Stimulated activated CD4-positive, alpha-beta T cell treated with anti-CD3 and anti-CD28 coated beads, Interleukin-15, amount 100 ng/mL, for 48 hours (primary cell): ENCODE data around the gene APLP2.
"Not testable (repeated sequence)": the region's sequence is repeated elsewhere in the genome, so short reads cannot be mapped to it uniquely, and the experiment has no call there.

Experiments
- DNase-seq, 2 donors: peaks; one replicate each; pipeline ENCODE4 v3.0.0-alpha.2; 2020; ENCODE audit warnings: low read depth in 2 of 2

Gene APLP2

GRCh38 chr11:130091169-130091568, 21.5 kb downstream of the APLP2 start:
- not testable (repeated sequence) for DNase-seq

DNA sequence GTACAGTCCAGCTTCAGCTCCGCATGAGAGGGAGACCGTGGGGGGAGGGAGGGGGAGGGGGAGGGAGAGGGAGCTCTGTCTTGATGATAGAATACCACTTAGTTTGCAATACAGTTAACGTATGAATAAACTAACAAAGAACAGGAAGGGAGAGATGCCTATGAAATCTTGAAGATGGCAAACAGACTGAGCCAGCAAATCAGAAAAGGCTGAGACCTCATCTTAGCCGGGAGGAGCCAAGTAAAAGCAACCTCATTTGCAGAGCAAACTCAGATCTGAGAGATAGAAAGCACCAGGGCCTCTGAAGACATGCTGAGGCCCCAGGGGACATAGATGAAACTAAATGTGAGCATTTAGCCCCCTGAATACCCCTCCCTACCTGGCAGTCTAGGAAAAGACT, 23.0 kb downstream of the APLP2 start:
- DNase-seq, result no peak

DNA sequence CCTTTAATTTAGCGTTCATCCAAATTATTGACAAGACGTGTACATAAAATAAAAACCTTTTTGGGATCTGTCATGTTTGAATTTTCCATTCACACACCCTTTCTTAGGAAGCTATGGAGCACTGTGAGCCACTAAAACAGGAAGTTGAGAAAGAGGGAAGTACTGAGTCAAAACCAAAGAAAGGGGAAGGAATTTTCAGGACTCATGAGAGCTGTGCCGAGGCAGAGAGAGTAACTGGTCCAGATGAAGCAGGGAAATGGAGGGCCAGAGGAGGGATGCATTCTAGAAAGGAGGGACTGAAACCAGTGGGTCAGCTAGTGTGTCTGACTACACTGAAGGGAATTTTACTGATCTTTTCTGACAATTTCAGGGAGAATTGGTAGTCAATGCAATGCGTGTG, 24.9 kb downstream of the APLP2 start:
- DNase-seq, result no peak

- no peak for DNase-seq
These were observed 25.6 kb downstream of the APLP2 start for GRCh38 chr11:130095326-130095725.

GRCh38 chr11:130096042-130096441, 26.3 kb downstream of the APLP2 start:
- DNase-seq, result no peak

GRCh38 chr11:130096823-130097222, 27.1 kb downstream of the APLP2 start:
- no peak for DNase-seq

GRCh38 chr11:130097285-130097684, 27.6 kb downstream of the APLP2 start:
- no peak for DNase-seq

GRCh38 chr11:130099356-130099755, 29.7 kb downstream of the APLP2 start:
- DNase-seq, result no peak

DNA sequence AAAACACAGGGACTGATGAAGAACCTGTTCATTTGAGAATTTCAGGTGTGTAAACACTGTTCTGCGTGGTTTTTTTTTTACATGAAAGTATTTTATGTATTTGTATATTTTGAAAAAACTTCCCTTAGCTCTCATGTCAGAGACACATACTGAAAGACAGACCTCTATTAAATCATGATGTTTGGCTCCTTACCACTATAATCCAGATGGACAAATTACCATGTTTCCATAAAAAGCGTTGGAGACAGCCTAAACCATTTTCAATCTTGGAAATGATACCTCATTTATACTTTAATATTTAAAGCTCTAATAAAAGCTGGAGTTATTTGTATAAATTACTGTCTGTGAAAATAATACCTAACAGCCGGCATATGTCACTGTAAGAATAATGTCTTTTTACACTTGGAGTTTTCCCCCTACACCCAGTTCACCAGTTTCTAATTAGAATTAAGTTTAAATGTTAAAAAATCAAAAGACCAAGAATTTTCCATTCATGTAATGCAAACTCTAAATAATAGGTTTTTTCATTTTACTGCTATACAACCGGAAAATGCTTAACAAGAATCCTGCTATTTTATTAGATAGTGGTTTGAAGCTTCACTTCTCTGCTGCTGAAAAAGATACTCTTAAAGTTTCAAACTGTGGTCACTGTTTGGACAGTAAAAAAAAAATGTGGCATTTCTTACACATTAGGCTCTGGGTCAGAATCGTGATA, 30.8 kb downstream of the APLP2 start:
- DNase-seq, result no peak

- DNase-seq, result no peak
These were observed 32.0 kb downstream of the APLP2 start for GRCh38 chr11:130101661-130102060.

- no peak for DNase-seq
These were observed 32.9 kb downstream of the APLP2 start for GRCh38 chr11:130102301-130103249.

- no peak for DNase-seq
These were observed 33.7 kb downstream of the APLP2 start for GRCh38 chr11:130103296-130103814.

DNA sequence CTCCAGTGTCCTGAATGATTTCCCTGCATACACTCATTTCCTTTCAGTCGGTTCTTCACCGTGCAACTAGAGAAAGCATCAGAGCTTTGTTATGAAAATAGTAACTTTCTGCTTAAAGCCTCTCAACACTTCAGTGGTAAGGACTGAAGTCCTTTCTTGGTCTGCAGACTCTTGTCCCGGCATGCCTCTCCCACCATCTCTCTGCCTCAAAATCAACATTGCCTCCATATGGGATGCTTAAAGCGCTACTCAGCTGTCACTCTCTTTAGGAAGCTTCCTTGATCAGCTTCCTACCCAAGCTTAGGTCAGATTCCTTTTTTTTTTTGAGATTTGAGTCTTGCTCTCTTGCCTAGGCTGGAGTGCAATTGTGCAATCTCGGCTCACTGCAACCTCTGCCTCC, 36.7 kb downstream of the APLP2 start:
- no peak for DNase-seq

DNA sequence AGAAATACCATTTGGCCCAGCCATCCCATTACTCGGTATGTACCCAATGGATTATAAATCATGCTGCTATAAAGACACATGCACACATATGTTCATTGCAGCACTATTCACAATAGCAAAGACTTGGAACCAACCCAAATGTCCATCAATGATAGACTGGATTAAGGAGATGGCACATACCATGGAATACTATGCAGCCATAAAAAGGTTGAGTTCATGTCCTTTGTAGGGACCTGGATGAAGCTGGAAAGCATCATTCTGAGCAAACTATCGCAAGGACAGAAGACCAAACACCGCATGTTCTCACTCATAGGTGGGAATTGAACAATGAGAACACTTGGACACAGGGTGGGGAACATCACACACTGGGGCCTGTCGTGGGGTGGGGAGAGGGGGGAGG, 39.0 kb downstream of the APLP2 start:
- not testable (repeated sequence) for DNase-seq

DNA sequence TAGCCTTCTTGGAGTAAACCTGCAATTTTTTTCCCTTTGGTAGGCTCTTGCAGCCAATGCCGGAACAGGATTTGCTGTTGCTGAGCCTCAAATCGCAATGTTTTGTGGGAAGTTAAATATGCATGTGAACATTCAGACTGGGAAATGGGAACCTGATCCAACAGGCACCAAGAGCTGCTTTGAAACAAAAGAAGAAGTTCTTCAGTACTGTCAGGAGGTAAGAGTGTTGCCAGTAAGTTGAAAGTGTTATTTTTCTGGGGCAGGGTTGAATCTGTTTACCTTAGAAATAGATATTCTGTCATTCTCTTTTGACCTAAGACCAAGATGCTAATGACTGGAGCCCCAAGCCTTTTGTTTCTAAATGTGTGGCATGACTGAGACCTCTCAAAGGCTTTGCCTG, 39.7 kb downstream of the APLP2 start:
- DNase-seq, result no peak

DNA sequence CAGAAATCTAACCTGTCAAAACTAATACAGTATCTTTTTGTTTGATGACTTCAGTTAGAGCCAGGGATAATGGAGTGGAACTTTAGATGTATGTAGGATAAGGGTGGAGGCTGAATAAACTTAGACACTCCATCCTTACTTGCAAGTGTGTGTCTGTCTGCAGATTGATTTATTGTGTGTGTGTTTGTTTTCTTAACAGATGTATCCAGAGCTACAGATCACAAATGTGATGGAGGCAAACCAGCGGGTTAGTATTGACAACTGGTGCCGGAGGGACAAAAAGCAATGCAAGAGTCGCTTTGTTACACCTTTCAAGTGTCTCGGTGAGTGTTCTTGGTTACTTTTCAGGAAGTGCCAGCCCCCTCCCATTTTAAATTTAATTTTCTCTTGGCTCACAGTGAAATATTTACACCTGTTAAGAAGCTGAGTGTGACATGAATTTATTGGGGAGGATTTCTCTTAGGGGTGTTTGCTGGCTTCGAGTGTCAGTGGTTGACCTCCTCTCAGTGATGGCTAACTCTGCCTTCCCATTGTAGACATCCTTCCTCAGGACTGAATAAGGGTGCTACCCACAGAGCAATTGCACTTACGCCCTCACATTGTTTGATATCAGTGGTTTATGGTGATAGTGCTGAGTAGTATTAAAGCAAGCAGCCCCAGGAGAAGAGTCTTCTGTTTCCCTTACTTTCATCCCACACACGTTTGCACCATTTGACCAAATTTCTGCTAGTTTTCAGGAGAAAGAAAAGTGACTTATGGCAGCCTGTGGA, 40.8 kb downstream of the APLP2 start:
- DNase-seq, result no peak

GRCh38 chr11:130112071-130112830, 42.6 kb downstream of the APLP2 start:
- DNase-seq, result no peak

DNA sequence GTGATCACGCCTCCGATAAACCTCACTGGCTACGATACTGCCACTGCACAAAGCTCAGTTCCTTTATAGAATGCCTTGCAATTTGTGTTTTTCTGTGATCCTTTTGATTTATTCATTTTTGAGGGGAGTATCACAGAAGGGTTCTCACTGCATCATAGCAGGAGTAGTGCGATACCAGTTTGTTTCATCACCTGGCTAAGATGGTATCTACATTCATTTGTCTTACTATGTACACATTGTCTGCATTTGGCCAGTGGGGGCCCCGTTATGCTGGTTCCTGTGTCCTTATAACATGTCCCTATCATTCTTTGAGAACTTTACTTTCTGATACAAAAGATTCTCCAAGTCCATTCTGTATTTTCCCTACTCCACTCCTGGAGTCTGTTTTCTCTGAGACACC, 44.6 kb downstream of the APLP2 start:
- no peak for DNase-seq

DNA sequence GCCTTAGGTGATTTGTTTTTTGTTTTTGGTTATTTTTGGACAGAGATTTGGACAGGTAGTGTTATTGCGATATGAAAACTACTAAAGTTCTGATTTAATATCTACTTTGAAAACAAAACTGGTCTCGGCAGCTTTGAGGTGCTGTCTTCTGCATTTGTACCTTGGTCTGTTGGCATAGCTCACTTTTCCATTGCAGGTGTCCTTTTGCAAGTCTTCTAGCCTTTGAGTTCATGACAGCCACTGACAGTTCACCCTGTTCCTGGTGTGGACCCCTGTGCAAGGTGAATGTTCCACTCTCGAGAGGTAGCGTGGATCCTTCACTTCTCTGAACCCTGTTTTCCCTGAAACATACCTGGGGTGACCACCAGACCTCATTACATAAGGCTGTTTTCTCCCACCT, 45.0 kb downstream of the APLP2 start:
- no peak for DNase-seq

DNA sequence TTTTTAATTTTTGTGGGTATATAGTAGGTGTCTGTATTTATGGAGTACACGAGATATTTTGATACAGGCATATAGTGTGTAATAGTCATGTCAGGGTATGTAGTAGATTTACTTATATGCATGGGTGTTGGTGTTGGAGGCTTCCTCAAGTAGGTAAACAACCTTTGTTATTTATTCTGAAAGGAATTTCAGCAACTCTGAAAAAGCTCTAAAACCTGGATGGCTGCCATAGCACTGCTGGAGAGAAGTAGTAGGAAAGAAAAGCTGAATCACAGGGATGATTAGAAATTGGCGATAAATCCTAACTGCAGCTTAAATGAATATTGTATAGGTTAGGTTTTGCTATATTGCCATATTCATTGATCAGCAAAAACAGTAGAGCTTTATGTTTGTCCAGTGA, 45.5 kb downstream of the APLP2 start:
- DNase-seq, result no peak

GRCh38 chr11:130118165-130118564, 48.5 kb downstream of the APLP2 start:
- DNase-seq, result no peak
